ENCODE results near the gene AP2M1. TPM values are rescaled to one million over a fixed set of nuclear protein-coding genes. Genes with fewer than 3 reads are reported as not detected.

Gene AP2M1
- total and polyA plus RNA-seq, 4 donors = 71.9 to 200 (median 135) TPM

GRCh38 chr3:184218814-184219213 lies 44.2 kb downstream of the AP2M1 start:
- TF ChIP-seq FOXA1 (IDR thresholded peaks at IDR 0.05) = no peak
- TF ChIP-seq RAD21 (IDR thresholded peaks at IDR 0.05) = no peak
- no peak for TF ChIP-seq REST (IDR thresholded peaks at IDR 0.05)
- no peak for TF ChIP-seq RXRA (IDR thresholded peaks at IDR 0.05)
- TF ChIP-seq MAX (IDR thresholded peaks at IDR 0.05) = no peak
- no peak for TF ChIP-seq ZBTB33 (IDR thresholded peaks at IDR 0.05)

GRCh38 chr3:184222521-184222920 lies 47.9 kb downstream of the AP2M1 start:
- WGBS = 72% methylated on average over 3 of the region's 3 CpGs
- Histone ChIP-seq H3K4me1 (ENCODE audit: control insufficient read depth in 4 of 4, insufficient read depth in 4 of 4, low read length in 3 of 4) (no peaks in the 10 kb centered on the region), H3K9me3 (ENCODE audit: control insufficient read depth in 4 of 4, low read length in 3 of 4) (no peaks in the 10 kb centered on the region), H3K9ac (ENCODE audit: low read depth in 1 of 2, low read length in 2 of 2) (no peak overlapping the region), H3K27me3 (ENCODE audit: control insufficient read depth in 4 of 4, insufficient read depth in 4 of 4, low read length in 3 of 4) (no peaks in the 10 kb centered on the region), H3K36me3 (ENCODE audit: control insufficient read depth in 4 of 4, insufficient read depth in 3 of 4, low read depth in 1 of 4, low read length in 3 of 4) (no peaks in the 10 kb centered on the region), H3K27ac (ENCODE audit: low read depth in 1 of 2, low read length in 2 of 2) (no peak overlapping the region), H3K4me3 (ENCODE audit: low read depth in 1 of 3, low read length in 3 of 3) (no peak overlapping the region)
- DNase-seq (ENCODE audit: low spot score) = no peak
- TF ChIP-seq SP1 (IDR thresholded peaks at IDR 0.05) (no peak), NR2F2 (IDR thresholded peaks at IDR 0.05) (no peak), REST (IDR thresholded peaks at IDR 0.05) (no peak), FOXA2 (IDR thresholded peaks at IDR 0.05) (no peak), ZBTB33 (IDR thresholded peaks at IDR 0.05) (no peak), RAD21 (IDR thresholded peaks at IDR 0.05) (no peak), TAF1 (conservative IDR thresholded peaks at IDR 0.05) (no peak), GABPA (IDR thresholded peaks at IDR 0.05 in 1 of 2, conservative IDR thresholded peaks at IDR 0.05 in 1 of 2) (no peak), CTCF (IDR thresholded peaks at IDR 0.05; ENCODE audit: low read depth, low read length, missing input control) (no peak), FOXA1 (IDR thresholded peaks at IDR 0.05) (no peak), HNF4A (conservative IDR thresholded peaks at IDR 0.05) (no peak), JUND (IDR thresholded peaks at IDR 0.05) (no peak), MAX (IDR thresholded peaks at IDR 0.05) (no peak)

More at GRCh38 chr3:184218814-184219213, 44.2 kb downstream of the AP2M1 start:
- Histone ChIP-seq H3K36me3 (ENCODE audit: control insufficient read depth in 4 of 4, insufficient read depth in 3 of 4, low read depth in 1 of 4, low read length in 3 of 4) (no peaks in the 10 kb centered on the region), H3K4me1 (ENCODE audit: control insufficient read depth in 4 of 4, insufficient read depth in 4 of 4, low read length in 3 of 4) (no peaks in the 10 kb centered on the region), H3K9me3 (ENCODE audit: control insufficient read depth in 4 of 4, low read length in 3 of 4) (no peaks in the 10 kb centered on the region), H3K4me3 (ENCODE audit: low read depth in 1 of 3, low read length in 3 of 3) (no peak overlapping the region), H3K27me3 (ENCODE audit: control insufficient read depth in 4 of 4, insufficient read depth in 4 of 4, low read length in 3 of 4) (no peaks in the 10 kb centered on the region), H3K9ac (ENCODE audit: low read depth in 1 of 2, low read length in 2 of 2) (no peak overlapping the region), H3K27ac (ENCODE audit: low read depth in 1 of 2, low read length in 2 of 2) (no peak overlapping the region)
- 58% methylated on average over 4 of the region's 4 CpGs for WGBS
- no peak for DNase-seq (ENCODE audit: low spot score)
